OCI-LY7 (cell line): ENCODE data around the gene B3GAT1.

Experiments
- CTCF ChIP-seq: fragments of 200-600 bp; sonication (generic); conservative IDR thresholded peaks from 2 replicates; pipeline ENCODE4 v1.5.1; 2014; ENCODE audit warnings: mild to moderate bottlenecking, antibody characterized with exemption, low read length, moderate library complexity, mixed read lengths
- EZH2phosphoT487 ChIP-seq: fragments of 200-600 bp; sonication (generic); IDR thresholded peaks from 2 replicates; pipeline ENCODE4 v1.6.1; 2018; ENCODE audit warnings: low read depth, borderline replicate concordance, mild to moderate bottlenecking, mixed run types, antibody characterized with exemption, low read length, moderate library complexity, mixed read lengths

GRCh38 chr11:134383576-134384221 lies 28.3 kb downstream of the B3GAT1 start:
- no peak for TF ChIP-seq CTCF
- TF ChIP-seq EZH2phosphoT487: no peak
